HepG2 (cell line): Measurements from ENCODE around the gene BBC3. TPM values are rescaled to one million over a fixed set of nuclear protein-coding genes. Genes with fewer than 3 reads are reported as not detected.
A peak's percentile ranks its signal among the peaks of the same experiment; 100 is the strongest.

Experiments
- FOXO1 ChIP-seq: sonication (generic); formaldehyde crosslinking; IDR thresholded peaks from 2 replicates; pipeline ENCODE4 v1.4.0; 2020; ENCODE audit warnings: missing genetic modification reagents
- FOXP1 ChIP-seq, 2 experiments: fragments of 450-650 bp in 1 of 2; IDR thresholded peaks; 2 replicates each; pipeline ENCODE4 v1.6.1; 2017 to 2018; ENCODE audit warnings: antibody characterized with exemption in 1 of 2
- GTF2F1 ChIP-seq: fragments of 150-350 bp; IDR thresholded peaks from 2 replicates; pipeline ENCODE4 v1.6.1; 2014; ENCODE audit warnings: low read length
- JUN ChIP-seq: sonication (generic); formaldehyde crosslinking; IDR thresholded peaks from 2 replicates; pipeline ENCODE4 v1.4.0; 2020; ENCODE audit warnings: mild to moderate bottlenecking, missing genetic modification reagents
- JUNB ChIP-seq: sonication (generic); formaldehyde crosslinking; IDR thresholded peaks from 2 replicates; pipeline ENCODE4 v1.8.0; 2022; ENCODE audit warnings: missing genetic modification reagents, mild to moderate bottlenecking, borderline replicate concordance
- MED1 ChIP-seq: sonication (generic); formaldehyde crosslinking; IDR thresholded peaks from 2 replicates; pipeline ENCODE4 v1.4.0; 2020; ENCODE audit warnings: missing genetic modification reagents
- NFIB ChIP-seq: sonication (generic); formaldehyde crosslinking; IDR thresholded peaks from 2 replicates; pipeline ENCODE4 v1.9.0; 2021; ENCODE audit warnings: missing genetic modification reagents, mild to moderate bottlenecking, borderline replicate concordance
- PCBP1 ChIP-seq: fragments of 200-400 bp; formaldehyde crosslinking; IDR thresholded peaks from 2 replicates; pipeline ENCODE4 v1.6.1; 2017; ENCODE audit warnings: mild to moderate bottlenecking, low read depth, low read length, borderline replicate concordance
- STAT5B ChIP-seq: sonication (generic); formaldehyde crosslinking; IDR thresholded peaks from 2 replicates; pipeline ENCODE4 v1.4.0; 2020; ENCODE audit warnings: missing genetic modification reagents
- SYNCRIP ChIP-seq: fragments of 200-400 bp; formaldehyde crosslinking; IDR thresholded peaks from 2 replicates; pipeline ENCODE4 v1.6.1; 2018; ENCODE audit warnings: mild to moderate bottlenecking, low read depth, low read length; ENCODE audit not compliant: insufficient read depth
- ZNF484 ChIP-seq: sonication (generic); formaldehyde crosslinking; IDR thresholded peaks from 2 replicates; pipeline ENCODE4 v1.5.1; 2020; ENCODE audit warnings: mild to moderate bottlenecking, low read depth, missing genetic modification reagents, borderline replicate concordance
- ZNF629 ChIP-seq: sonication (generic); formaldehyde crosslinking; conservative IDR thresholded peaks from 2 replicates; pipeline ENCODE4 v1.5.0; 2020; ENCODE audit warnings: missing genetic modification reagents
- polyA plus RNA-seq, 8 experiments: library from polyadenylated mRNA; depleted of rRNA in 3 of 8; stranded (reverse) in 7 of 8; unstranded in 1 of 8; fragments of >200 nt; fragmentation: Illumina TruSeq in 4 of 8; extraction: Trizol in 4 of 8; gene quantifications; 2 replicates each; pipeline versions ENCODE4 v1.2.1 to v1.2.3, GENCODE V29; 2011 to 2016; ENCODE audit warnings: low read depth in 4 of 8, missing spikeins in 1 of 8, mixed read lengths in 1 of 8; ENCODE audit not compliant: insufficient read depth in 1 of 8
- total RNA-seq, 5 experiments: library from RNA; depleted of rRNA; stranded (reverse); fragments of >200 nt; fragmentation: Illumina TruSeq; extraction: Trizol; gene quantifications; 2 replicates each; pipeline ENCODE4 v1.2.3, GENCODE V29; 2016; ENCODE audit warnings: low read depth in 1 of 5
- TF ChIP-seq, protein P1 (sequence below): sonication (generic); formaldehyde crosslinking; IDR thresholded peaks from 2 replicates; pipeline ENCODE4 v1.5.1; 2020; ENCODE audit warnings: mild to moderate bottlenecking, moderate library complexity, missing genetic modification reagents
- TF ChIP-seq, protein P2 (sequence below): sonication (generic); formaldehyde crosslinking; IDR thresholded peaks from 2 replicates; pipeline ENCODE4 v1.4.0; 2020; ENCODE audit warnings: low read depth, mild to moderate bottlenecking, missing genetic modification reagents
- TF ChIP-seq, protein P3 (sequence below): sonication (generic); formaldehyde crosslinking; IDR thresholded peaks from 2 replicates; pipeline ENCODE4 v1.5.1; 2020; ENCODE audit warnings: mild to moderate bottlenecking, missing genetic modification reagents, borderline replicate concordance
- TF ChIP-seq, protein P4 (sequence below): sonication (generic); formaldehyde crosslinking; IDR thresholded peaks from 2 replicates; pipeline ENCODE4 v1.4.0; 2020; ENCODE audit warnings: low read depth, mild to moderate bottlenecking, missing genetic modification reagents
- TF ChIP-seq, protein P5 (sequence below): sonication (generic); formaldehyde crosslinking; IDR thresholded peaks from 2 replicates; pipeline ENCODE4 v1.8.1; 2023; ENCODE audit warnings: mild to moderate bottlenecking, missing genetic modification reagents, borderline replicate concordance
- TF ChIP-seq, protein P6 (sequence below): sonication (generic); formaldehyde crosslinking; IDR thresholded peaks from 2 replicates; pipeline ENCODE4 v1.8.1; 2023; ENCODE audit warnings: mild to moderate bottlenecking, moderate library complexity, missing genetic modification reagents

The BBC3 gene
- total and polyA plus RNA-seq, 2 of the 13 experiments (the other 11 are each of a cell fraction or from before 2014, with no cell fraction given): 6.1 to 8.8 TPM

DNA sequence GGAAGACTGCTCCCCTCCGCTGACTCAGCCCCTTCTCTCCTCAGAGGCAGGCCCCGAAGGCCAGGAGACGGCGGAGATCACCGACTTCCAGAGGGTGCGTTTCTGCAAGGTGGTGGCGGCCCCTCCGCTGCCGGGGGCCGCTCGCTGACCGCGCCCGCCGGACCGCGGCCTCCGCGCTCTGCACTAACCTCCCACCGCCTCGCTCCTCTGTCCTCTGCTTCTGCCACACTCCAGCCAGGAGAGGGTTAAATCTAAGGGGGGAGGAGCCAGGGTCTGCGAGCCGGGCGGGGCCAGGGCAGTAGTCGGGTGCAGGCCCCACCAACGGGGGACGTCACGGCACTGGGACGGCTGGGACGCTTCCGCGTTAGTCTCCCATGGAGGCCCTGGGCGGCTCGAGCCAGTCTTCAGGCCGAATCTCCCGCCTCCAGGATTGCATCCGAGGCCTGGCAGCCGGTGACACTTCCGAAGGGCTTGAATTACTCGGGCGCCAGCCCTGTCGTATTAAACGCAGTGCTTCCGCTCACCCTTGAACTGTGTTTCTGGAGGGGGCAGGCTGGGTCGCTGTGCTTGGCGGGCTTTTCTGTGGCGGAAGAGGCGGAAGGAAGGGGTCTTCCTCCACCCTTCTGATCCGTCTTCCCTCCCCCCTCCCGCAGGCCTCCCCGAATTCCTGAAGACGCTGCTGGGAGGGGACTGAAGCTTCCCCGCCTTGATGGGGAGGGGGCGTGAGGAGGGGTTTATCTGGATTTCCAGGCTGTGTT is 42.5 kb upstream of the BBC3 start (continued):
- TF ChIP-seq, protein P1, sequence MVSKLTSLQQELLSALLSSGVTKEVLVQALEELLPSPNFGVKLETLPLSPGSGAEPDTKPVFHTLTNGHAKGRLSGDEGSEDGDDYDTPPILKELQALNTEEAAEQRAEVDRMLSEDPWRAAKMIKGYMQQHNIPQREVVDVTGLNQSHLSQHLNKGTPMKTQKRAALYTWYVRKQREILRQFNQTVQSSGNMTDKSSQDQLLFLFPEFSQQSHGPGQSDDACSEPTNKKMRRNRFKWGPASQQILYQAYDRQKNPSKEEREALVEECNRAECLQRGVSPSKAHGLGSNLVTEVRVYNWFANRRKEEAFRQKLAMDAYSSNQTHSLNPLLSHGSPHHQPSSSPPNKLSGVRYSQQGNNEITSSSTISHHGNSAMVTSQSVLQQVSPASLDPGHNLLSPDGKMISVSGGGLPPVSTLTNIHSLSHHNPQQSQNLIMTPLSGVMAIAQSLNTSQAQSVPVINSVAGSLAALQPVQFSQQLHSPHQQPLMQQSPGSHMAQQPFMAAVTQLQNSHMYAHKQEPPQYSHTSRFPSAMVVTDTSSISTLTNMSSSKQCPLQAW: no peak; the same call in 1 of the 2 replicates
- no peak for TF ChIP-seq SYNCRIP
- TF ChIP-seq JUNB: no peak
- TF ChIP-seq, protein P2, sequence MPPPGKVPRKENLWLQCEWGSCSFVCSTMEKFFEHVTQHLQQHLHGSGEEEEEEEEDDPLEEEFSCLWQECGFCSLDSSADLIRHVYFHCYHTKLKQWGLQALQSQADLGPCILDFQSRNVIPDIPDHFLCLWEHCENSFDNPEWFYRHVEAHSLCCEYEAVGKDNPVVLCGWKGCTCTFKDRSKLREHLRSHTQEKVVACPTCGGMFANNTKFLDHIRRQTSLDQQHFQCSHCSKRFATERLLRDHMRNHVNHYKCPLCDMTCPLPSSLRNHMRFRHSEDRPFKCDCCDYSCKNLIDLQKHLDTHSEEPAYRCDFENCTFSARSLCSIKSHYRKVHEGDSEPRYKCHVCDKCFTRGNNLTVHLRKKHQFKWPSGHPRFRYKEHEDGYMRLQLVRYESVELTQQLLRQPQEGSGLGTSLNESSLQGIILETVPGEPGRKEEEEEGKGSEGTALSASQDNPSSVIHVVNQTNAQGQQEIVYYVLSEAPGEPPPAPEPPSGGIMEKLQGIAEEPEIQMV (CRISPR knock-in tag): no peak
- TF ChIP-seq ZNF484 (CRISPR knock-in tag): no peak
- no peak for TF ChIP-seq JUN (CRISPR knock-in tag)
- TF ChIP-seq PCBP1: 0 out of 2 replicates have a peak, but pooled peaks have one; percentile 30
- TF ChIP-seq FOXO1 (CRISPR knock-in tag): 0 out of 2 replicates have a peak, but pooled peaks have one; percentile 11
- no peak for TF ChIP-seq GTF2F1
- TF ChIP-seq ZNF629 (CRISPR knock-in tag): 0 out of 2 replicates have a peak, but pooled peaks have one; percentile 6
- TF ChIP-seq MED1 (CRISPR knock-in tag): peak; percentile 65
- TF ChIP-seq, protein P3, sequence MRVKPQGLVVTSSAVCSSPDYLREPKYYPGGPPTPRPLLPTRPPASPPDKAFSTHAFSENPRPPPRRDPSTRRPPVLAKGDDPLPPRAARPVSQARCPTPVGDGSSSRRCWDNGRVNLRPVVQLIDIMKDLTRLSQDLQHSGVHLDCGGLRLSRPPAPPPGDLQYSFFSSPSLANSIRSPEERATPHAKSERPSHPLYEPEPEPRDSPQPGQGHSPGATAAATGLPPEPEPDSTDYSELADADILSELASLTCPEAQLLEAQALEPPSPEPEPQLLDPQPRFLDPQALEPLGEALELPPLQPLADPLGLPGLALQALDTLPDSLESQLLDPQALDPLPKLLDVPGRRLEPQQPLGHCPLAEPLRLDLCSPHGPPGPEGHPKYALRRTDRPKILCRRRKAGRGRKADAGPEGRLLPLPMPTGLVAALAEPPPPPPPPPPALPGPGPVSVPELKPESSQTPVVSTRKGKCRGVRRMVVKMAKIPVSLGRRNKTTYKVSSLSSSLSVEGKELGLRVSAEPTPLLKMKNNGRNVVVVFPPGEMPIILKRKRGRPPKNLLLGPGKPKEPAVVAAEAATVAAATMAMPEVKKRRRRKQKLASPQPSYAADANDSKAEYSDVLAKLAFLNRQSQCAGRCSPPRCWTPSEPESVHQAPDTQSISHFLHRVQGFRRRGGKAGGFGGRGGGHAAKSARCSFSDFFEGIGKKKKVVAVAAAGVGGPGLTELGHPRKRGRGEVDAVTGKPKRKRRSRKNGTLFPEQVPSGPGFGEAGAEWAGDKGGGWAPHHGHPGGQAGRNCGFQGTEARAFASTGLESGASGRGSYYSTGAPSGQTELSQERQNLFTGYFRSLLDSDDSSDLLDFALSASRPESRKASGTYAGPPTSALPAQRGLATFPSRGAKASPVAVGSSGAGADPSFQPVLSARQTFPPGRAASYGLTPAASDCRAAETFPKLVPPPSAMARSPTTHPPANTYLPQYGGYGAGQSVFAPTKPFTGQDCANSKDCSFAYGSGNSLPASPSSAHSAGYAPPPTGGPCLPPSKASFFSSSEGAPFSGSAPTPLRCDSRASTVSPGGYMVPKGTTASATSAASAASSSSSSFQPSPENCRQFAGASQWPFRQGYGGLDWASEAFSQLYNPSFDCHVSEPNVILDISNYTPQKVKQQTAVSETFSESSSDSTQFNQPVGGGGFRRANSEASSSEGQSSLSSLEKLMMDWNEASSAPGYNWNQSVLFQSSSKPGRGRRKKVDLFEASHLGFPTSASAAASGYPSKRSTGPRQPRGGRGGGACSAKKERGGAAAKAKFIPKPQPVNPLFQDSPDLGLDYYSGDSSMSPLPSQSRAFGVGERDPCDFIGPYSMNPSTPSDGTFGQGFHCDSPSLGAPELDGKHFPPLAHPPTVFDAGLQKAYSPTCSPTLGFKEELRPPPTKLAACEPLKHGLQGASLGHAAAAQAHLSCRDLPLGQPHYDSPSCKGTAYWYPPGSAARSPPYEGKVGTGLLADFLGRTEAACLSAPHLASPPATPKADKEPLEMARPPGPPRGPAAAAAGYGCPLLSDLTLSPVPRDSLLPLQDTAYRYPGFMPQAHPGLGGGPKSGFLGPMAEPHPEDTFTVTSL (CRISPR knock-in tag): no peak
- TF ChIP-seq, protein P4, sequence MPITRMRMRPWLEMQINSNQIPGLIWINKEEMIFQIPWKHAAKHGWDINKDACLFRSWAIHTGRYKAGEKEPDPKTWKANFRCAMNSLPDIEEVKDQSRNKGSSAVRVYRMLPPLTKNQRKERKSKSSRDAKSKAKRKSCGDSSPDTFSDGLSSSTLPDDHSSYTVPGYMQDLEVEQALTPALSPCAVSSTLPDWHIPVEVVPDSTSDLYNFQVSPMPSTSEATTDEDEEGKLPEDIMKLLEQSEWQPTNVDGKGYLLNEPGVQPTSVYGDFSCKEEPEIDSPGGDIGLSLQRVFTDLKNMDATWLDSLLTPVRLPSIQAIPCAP: no peak
- no peak for TF ChIP-seq FOXP1 (IDR thresholded peaks at IDR 0.05)
- no peak for TF ChIP-seq FOXP1 (CRISPR knock-in tag; IDR thresholded peaks at IDR 0.05)
- TF ChIP-seq NFIB (CRISPR knock-in tag): no peak
- TF ChIP-seq, protein P5, sequence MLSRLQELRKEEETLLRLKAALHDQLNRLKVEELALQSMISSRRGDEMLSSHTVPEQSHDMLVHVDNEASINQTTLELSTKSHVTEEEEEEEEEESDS (CRISPR knock-in tag): no peak
- no peak for TF ChIP-seq STAT5B (CRISPR knock-in tag)
- TF ChIP-seq, protein P6, sequence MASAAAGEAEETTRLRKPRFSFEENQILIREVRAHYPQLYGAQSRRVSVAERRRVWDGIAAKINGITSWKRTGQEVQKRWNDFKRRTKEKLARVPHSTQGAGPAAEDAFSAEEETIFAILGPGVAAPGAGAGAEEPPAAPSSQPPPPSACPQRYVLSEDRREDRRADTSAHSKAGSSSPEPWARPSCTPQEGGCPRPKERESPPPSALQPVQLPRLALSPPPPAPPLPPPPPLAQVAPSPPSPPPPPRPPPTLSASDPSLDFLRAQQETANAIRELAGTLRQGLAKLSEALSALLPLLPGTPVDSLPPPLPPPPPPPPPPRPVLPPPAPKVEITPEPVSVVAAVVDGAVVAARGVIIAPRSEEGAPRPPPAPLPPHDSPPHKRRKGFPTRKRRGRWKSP (CRISPR knock-in tag): no peak
